Breast epithelium (tissue), 3 donors: ENCODE results near the gene C11orf65.

ENCODE experiments used
- POLR2A ChIP-seq: fragments of 450-650 bp; IDR thresholded peaks from one replicate; pipeline ENCODE4 v1.6.1; 2016; ENCODE audit warnings: antibody characterized with exemption, mild to moderate bottlenecking, moderate library complexity
- POLR2AphosphoS5 ChIP-seq, 3 donors: sonication (generic); formaldehyde crosslinking; IDR thresholded peaks; one replicate each; pipeline ENCODE4 v1.6.1; 2017; ENCODE audit warnings: antibody characterized with exemption in 3 of 3
- TF ChIP-seq, protein P1 (sequence below), 3 donors: fragments of 450-650 bp; IDR thresholded peaks; one replicate each; pipeline ENCODE4 v1.5.1; 2016 to 2017; ENCODE audit warnings: antibody characterized with exemption in 3 of 3, mild to moderate bottlenecking in 3 of 3, moderate library complexity in 3 of 3

- TF ChIP-seq, protein P1, sequence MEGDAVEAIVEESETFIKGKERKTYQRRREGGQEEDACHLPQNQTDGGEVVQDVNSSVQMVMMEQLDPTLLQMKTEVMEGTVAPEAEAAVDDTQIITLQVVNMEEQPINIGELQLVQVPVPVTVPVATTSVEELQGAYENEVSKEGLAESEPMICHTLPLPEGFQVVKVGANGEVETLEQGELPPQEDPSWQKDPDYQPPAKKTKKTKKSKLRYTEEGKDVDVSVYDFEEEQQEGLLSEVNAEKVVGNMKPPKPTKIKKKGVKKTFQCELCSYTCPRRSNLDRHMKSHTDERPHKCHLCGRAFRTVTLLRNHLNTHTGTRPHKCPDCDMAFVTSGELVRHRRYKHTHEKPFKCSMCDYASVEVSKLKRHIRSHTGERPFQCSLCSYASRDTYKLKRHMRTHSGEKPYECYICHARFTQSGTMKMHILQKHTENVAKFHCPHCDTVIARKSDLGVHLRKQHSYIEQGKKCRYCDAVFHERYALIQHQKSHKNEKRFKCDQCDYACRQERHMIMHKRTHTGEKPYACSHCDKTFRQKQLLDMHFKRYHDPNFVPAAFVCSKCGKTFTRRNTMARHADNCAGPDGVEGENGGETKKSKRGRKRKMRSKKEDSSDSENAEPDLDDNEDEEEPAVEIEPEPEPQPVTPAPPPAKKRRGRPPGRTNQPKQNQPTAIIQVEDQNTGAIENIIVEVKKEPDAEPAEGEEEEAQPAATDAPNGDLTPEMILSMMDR (IDR thresholded peaks at IDR 0.05): no peak
- TF ChIP-seq POLR2A (no peak), POLR2AphosphoS5 (IDR thresholded peaks at IDR 0.05) (peak; percentile 89 to 94 (median 92))
Measured at GRCh38 chr11:108497317-108498045, 30.2 kb upstream of the C11orf65 start.
